Kidney tubule cell (primary cell): ENCODE results near the gene SCO2.

Source experiments
- DNase-seq: peaks from one replicate; pipeline ENCODE4 v3.0.0-alpha.2; 2018; ENCODE audit warnings: low spot score

SCO2 gene

GRCh38 chr22:50531962-50532674 lies 6.7 kb upstream of the SCO2 start:
- DNase-seq = peak; percentile 64

- peak; percentile 42 for DNase-seq
Measured at GRCh38 chr22:50531546-50531961, 6.2 kb upstream of the SCO2 start.

- DNase-seq = peak; percentile 80
Measured at GRCh38 chr22:50530877-50531545, 5.6 kb upstream of the SCO2 start.

- DNase-seq = no peak
Measured at GRCh38 chr22:50530580-50530876, 5.1 kb upstream of the SCO2 start.

GRCh38 chr22:50529897-50530579 lies 4.6 kb upstream of the SCO2 start, which contains the start of gene TYMP:
Gene TYMP, minus strand, starts transcription at chr22:50530012. Its CDS starts 303 bp downstream, at chr22:50529709.
- DNase-seq = peak; percentile 69

- DNase-seq = peak; percentile 13
Measured at GRCh38 chr22:50529416-50529896, 4.1 kb upstream of the SCO2 start.

GRCh38 chr22:50528682-50529415 lies 3.5 kb upstream of the SCO2 start:
- no peak for DNase-seq

GRCh38 chr22:50527921-50528681 lies 2.7 kb upstream of the SCO2 start:
- no peak for DNase-seq

- DNase-seq = peak; percentile 65
Measured at GRCh38 chr22:50526834-50527801, 1.7 kb upstream of the SCO2 start.

- DNase-seq = peak; percentile 77
Measured at GRCh38 chr22:50526108-50526833, 873 bp upstream of the SCO2 start.

- DNase-seq = no peak
Measured at GRCh38 chr22:50525858-50526107, 385 bp upstream of the SCO2 start.

- DNase-seq = no peak
Measured at GRCh38 chr22:50524676-50525103, 708 bp downstream of the SCO2 start.

- no peak for DNase-seq
Measured at GRCh38 chr22:50523806-50524675, 1.4 kb downstream of the SCO2 start.

GRCh38 chr22:50523458-50523805 lies 2.0 kb downstream of the SCO2 start:
- no peak for DNase-seq

GRCh38 chr22:50522806-50523438 lies 2.5 kb downstream of the SCO2 start:
- no peak for DNase-seq

GRCh38 chr22:50522208-50522805 lies 3.1 kb downstream of the SCO2 start:
- no peak for DNase-seq

- DNase-seq = no peak
Measured at GRCh38 chr22:50521710-50522109, 3.7 kb downstream of the SCO2 start.

GRCh38 chr22:50520826-50521453 lies 4.5 kb downstream of the SCO2 start:
- no peak for DNase-seq
